ENCODE measurements around the gene SDHAF3.

Gene SDHAF3

DNA sequence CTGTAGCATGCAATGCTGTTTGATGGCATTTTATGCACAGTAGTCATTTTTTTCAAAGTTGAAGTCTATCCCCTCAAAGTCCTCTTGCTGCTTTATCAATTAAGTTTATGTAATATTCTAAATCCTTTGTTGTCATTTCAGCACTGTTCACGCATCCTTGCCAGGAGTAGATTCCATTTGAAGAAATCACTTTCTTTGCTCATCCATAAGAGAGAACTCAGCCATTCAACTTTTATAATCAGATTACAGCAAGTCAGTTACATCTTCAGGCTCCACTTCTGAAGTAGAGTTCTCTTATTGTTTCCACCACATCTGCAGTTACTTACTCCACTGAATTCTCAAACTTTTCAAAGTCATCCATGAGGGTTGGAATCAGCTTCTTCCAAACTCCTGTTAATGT, 32.3 kb downstream of the SDHAF3 start:
- Histone ChIP-seq H3K27ac (ENCODE audit: extremely low read depth, low read depth, low read length) (no peak overlapping the region), H3K9me3 (ENCODE audit: control insufficient read depth, insufficient read depth, low read depth, low read length) (no peaks in the 10 kb centered on the region), H3K4me3 (ENCODE audit: low read depth, low read length) (no peak overlapping the region), H3K36me3 (ENCODE audit: control insufficient read depth in 2 of 2, insufficient read depth in 1 of 2, low read length in 2 of 2) (no peaks in the 10 kb centered on the region; a peak in 1 of 3 replicates), H3K4me1 (ENCODE audit: control insufficient read depth, insufficient read depth, low read length) (0 out of 2 replicates have a peak, but pooled peaks cover 2% of the 10 kb centered on the region)
- ChIA-PET CTCF (interaction anchor here (0.6 to 1.4 kb wide), 3 partner anchors 29 to 1459 kb away, joined by 4 to 8 read pairs (median 6); no protein-coding TSS in a partner anchor), POLR2A (interaction anchor here (0.7 kb wide), 1 partner anchor 1716 kb away, joined by 3 read pairs; no protein-coding TSS in a partner anchor)
- TF ChIP-seq, protein P1, sequence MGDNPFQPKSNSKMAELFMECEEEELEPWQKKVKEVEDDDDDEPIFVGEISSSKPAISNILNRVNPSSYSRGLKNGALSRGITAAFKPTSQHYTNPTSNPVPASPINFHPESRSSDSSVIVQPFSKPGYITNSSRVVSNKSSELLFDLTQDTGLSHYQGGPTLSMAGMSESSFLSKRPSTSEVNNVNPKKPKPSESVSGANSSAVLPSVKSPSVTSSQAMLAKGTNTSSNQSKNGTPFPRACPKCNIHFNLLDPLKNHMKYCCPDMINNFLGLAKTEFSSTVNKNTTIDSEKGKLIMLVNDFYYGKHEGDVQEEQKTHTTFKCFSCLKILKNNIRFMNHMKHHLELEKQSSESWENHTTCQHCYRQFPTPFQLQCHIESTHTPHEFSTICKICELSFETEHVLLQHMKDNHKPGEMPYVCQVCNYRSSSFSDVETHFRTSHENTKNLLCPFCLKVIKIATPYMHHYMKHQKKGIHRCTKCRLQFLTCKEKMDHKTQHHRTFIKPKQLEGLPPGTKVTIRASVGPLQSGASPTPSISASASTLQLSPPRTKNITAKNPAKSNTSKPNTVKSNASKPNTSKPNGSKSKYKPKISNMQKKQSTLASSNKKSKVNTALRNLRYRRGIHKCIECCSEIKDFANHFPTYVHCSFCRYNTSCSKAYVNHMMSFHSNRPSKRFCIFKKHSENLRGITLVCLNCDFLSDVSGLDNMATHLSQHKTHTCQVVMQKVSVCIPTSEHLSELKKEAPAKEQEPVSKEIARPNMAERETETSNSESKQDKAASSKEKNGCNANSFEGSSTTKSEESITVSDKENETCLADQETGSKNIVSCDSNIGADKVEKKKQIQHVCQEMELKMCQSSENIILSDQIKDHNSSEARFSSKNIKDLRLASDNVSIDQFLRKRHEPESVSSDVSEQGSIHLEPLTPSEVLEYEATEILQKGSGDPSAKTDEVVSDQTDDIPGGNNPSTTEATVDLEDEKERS (tag by site-specific recombination; IDR thresholded peaks at IDR 0.05), result no peak
- no peak for TF ChIP-seq ZNF548 (tag by site-specific recombination; IDR thresholded peaks at IDR 0.05)
- TF ChIP-seq ZNF670 (tag by site-specific recombination; IDR thresholded peaks at IDR 0.05; ENCODE audit: low read depth), result no peak
- TF ChIP-seq ZNF426 (tag by site-specific recombination; IDR thresholded peaks at IDR 0.05), result no peak
- no peak for TF ChIP-seq ZNF777 (tag by site-specific recombination; IDR thresholded peaks at IDR 0.05; ENCODE audit: borderline replicate concordance)
- TF ChIP-seq, protein P2, sequence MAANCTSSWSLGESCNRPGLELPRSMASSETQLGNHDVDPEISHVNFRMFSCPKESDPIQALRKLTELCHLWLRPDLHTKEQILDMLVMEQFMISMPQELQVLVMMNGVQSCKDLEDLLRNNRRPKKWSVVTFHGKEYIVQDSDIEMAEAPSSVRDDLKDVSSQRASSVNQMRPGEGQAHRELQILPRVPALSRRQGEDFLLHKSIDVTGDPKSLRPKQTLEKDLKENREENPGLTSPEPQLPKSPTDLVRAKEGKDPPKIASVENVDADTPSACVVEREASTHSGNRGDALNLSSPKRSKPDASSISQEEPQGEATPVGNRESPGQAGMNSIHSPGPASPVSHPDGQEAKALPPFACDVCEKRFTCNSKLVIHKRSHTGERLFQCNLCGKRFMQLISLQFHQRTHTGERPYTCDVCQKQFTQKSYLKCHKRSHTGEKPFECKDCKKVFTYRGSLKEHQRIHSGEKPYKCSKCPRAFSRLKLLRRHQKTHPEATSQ (tag by site-specific recombination; IDR thresholded peaks at IDR 0.05), result no peak

GRCh38 chr7:97155897-97156418, 38.5 kb downstream of the SDHAF3 start:
- TF ChIP-seq ZNF544 (tag by site-specific recombination; IDR thresholded peaks at IDR 0.05) (no peak), ZNF555 (tag by site-specific recombination; conservative IDR thresholded peaks at IDR 0.05) (no peak), KLF17 (tag by site-specific recombination; IDR thresholded peaks at IDR 0.05) (no peak), ZNF18 (tag by site-specific recombination; IDR thresholded peaks at IDR 0.05) (no peak), ZNF121 (tag by site-specific recombination; IDR thresholded peaks at IDR 0.05) (no peak), ZNF311 (tag by site-specific recombination; IDR thresholded peaks at IDR 0.05; ENCODE audit: borderline replicate concordance) (no peak), ZNF112 (tag by site-specific recombination; IDR thresholded peaks at IDR 0.05) (no peak), ZNF169 (tag by site-specific recombination; IDR thresholded peaks at IDR 0.05) (no peak), ZNF133 (tag by site-specific recombination; IDR thresholded peaks at IDR 0.05) (no peak), PATZ1 (tag by site-specific recombination; IDR thresholded peaks at IDR 0.05) (no peak)
- TF ChIP-seq, protein P1 (tag by site-specific recombination; IDR thresholded peaks at IDR 0.05), result no peak
- TF ChIP-seq, protein P3, sequence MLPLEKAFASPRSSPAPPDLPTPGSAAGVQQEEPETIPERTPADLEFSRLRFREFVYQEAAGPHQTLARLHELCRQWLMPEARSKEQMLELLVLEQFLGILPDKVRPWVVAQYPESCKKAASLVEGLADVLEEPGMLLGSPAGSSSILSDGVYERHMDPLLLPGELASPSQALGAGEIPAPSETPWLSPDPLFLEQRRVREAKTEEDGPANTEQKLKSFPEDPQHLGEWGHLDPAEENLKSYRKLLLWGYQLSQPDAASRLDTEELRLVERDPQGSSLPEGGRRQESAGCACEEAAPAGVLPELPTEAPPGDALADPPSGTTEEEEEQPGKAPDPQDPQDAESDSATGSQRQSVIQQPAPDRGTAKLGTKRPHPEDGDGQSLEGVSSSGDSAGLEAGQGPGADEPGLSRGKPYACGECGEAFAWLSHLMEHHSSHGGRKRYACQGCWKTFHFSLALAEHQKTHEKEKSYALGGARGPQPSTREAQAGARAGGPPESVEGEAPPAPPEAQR (tag by site-specific recombination; IDR thresholded peaks at IDR 0.05), result no peak
- TF ChIP-seq, protein P4, sequence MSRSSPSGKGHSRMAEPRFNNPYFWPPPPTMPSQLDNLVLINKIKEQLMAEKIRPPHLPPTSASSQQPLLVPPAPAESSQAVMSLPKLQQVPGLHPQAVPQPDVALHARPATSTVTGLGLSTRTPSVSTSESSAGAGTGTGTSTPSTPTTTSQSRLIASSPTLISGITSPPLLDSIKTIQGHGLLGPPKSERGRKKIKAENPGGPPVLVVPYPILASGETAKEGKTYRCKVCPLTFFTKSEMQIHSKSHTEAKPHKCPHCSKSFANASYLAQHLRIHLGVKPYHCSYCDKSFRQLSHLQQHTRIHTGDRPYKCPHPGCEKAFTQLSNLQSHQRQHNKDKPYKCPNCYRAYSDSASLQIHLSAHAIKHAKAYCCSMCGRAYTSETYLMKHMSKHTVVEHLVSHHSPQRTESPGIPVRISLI (tag by site-specific recombination; IDR thresholded peaks at IDR 0.05), result no peak
- ChIA-PET CTCF (interaction anchor here (1.2 to 1.4 kb wide), 2 partner anchors 11 to 23 kb away, joined by 4 to 6 read pairs; no protein-coding TSS in a partner anchor), POLR2A (no interaction called here)
- Histone ChIP-seq H3K4me3 (ENCODE audit: low read depth, low read length) (no peak overlapping the region), H3K9me3 (ENCODE audit: control insufficient read depth, insufficient read depth, low read depth, low read length) (no peaks in the 10 kb centered on the region), H3K36me3 (ENCODE audit: control insufficient read depth in 2 of 2, insufficient read depth in 1 of 2, low read length in 2 of 2) (no peaks in the 10 kb centered on the region), H3K4me1 (ENCODE audit: control insufficient read depth, insufficient read depth, low read length) (no peaks in the 10 kb centered on the region), H3K27ac (ENCODE audit: extremely low read depth, low read depth, low read length) (no peak overlapping the region)

Data from HEK293 (cell line).